ENCODE data around the gene HES7.

HES7 gene

GRCh38 chr17:8087952-8088230, 36.0 kb downstream of the HES7 start:
- Histone ChIP-seq H3K18ac (ENCODE audit: low read length) (no peak overlapping the region), H3K36me3 (ENCODE audit: control insufficient read depth, insufficient read depth, low read length) (no peaks in the 10 kb centered on the region), H3K9ac (ENCODE audit: low read length) (no peak overlapping the region), H4K5ac (ENCODE audit: low read length) (no peak overlapping the region), H2BK5ac (ENCODE audit: low read length) (no peak overlapping the region), H3K4me2 (ENCODE audit: low read length) (no peak overlapping the region), H3K4me1 (ENCODE audit: control insufficient read depth, low read depth, low read length) (peaks cover 3% of the 10 kb centered on the region), H3K4ac (ENCODE audit: low read depth, low read length) (no peak overlapping the region), H4K8ac (ENCODE audit: low read depth, low read length) (no peak overlapping the region), H2BK120ac (ENCODE audit: low read depth, low read length) (no peak overlapping the region), H3K4me3 (ENCODE audit: low read length) (no peak overlapping the region), H3K79me2 (ENCODE audit: control insufficient read depth, insufficient read depth, low read length) (no peaks in the 10 kb centered on the region), H3K56ac (ENCODE audit: low read length) (no peak overlapping the region), H2BK15ac (replicated peaks; ENCODE audit: low read depth) (no peak overlapping the region), H3K27ac (ENCODE audit: low read depth, low read length) (no peak overlapping the region), H3K23ac (ENCODE audit: low read length) (no peak overlapping the region), H2AK5ac (ENCODE audit: low read length) (no peak overlapping the region), H3K79me1 (ENCODE audit: low read length) (no peaks in the 10 kb centered on the region), H3K27me3 (ENCODE audit: insufficient read depth, low read length, poor library complexity) (no peaks in the 10 kb centered on the region)
- DNase-seq: no peak
- no CpG with 5 or more reads among the region's 5 CpGs for WGBS (ENCODE audit: extremely low coverage, insufficient coverage, low lambda C conversion rate)

GRCh38 chr17:8087075-8087951, 36.6 kb downstream of the HES7 start, which contains the start of gene ALOX12B:
Gene ALOX12B (minus strand): TSS chr17:8087716. CDS start chr17:8087442, 274 bp downstream.
- Histone ChIP-seq H4K5ac (ENCODE audit: low read length) (no peak within 1 kb of the TSS), H3K79me1 (ENCODE audit: low read length) (no peaks in the 10 kb centered on the region), H2BK15ac (replicated peaks; ENCODE audit: low read depth) (no peak within 1 kb of the TSS), H3K4me1 (ENCODE audit: control insufficient read depth, low read depth, low read length) (peaks cover 3% of the 10 kb centered on the region), H3K9ac (ENCODE audit: low read length) (no peak within 1 kb of the TSS), H3K56ac (ENCODE audit: low read length) (no peak within 1 kb of the TSS), H3K36me3 (ENCODE audit: control insufficient read depth, insufficient read depth, low read length) (no peaks in the 10 kb centered on the region), H2BK5ac (ENCODE audit: low read length) (no peak within 1 kb of the TSS), H3K4me3 (ENCODE audit: low read length) (no peak within 1 kb of the TSS), H3K18ac (ENCODE audit: low read length) (no peak within 1 kb of the TSS), H3K27me3 (ENCODE audit: insufficient read depth, low read length, poor library complexity) (no peaks in the 10 kb centered on the region), H2BK120ac (ENCODE audit: low read depth, low read length) (no peak within 1 kb of the TSS), H3K4ac (ENCODE audit: low read depth, low read length) (no peak within 1 kb of the TSS), H2AK5ac (ENCODE audit: low read length) (no peak within 1 kb of the TSS), H3K23ac (ENCODE audit: low read length) (no peak within 1 kb of the TSS), H3K79me2 (ENCODE audit: control insufficient read depth, insufficient read depth, low read length) (no peaks in the 10 kb centered on the region), H3K4me2 (ENCODE audit: low read length) (no peak within 1 kb of the TSS), H3K27ac (ENCODE audit: low read depth, low read length) (no peak within 1 kb of the TSS), H4K8ac (ENCODE audit: low read depth, low read length) (no peak within 1 kb of the TSS)
- WGBS (ENCODE audit: extremely low coverage, insufficient coverage, low lambda C conversion rate): no CpG with 5 or more reads among the region's 20 CpGs
- no peak for DNase-seq

- H2BK120ac ChIP-seq (ENCODE audit: low read depth, low read length): no peak overlapping the region
These were observed 39.7 kb downstream of the HES7 start for GRCh38 chr17:8084250-8084649.

GRCh38 chr17:8082292-8082691, 41.6 kb downstream of the HES7 start:
- Histone ChIP-seq H2BK5ac (ENCODE audit: low read length) (no peak overlapping the region), H3K27me3 (ENCODE audit: insufficient read depth, low read length, poor library complexity) (peaks cover 8% of the 10 kb centered on the region), H3K27ac (ENCODE audit: low read depth, low read length) (no peak overlapping the region), H3K79me1 (ENCODE audit: low read length) (no peaks in the 10 kb centered on the region), H3K79me2 (ENCODE audit: control insufficient read depth, insufficient read depth, low read length) (no peaks in the 10 kb centered on the region), H3K4me1 (ENCODE audit: control insufficient read depth, low read depth, low read length) (no peaks in the 10 kb centered on the region), H3K56ac (ENCODE audit: low read length) (no peak overlapping the region), H4K5ac (ENCODE audit: low read length) (no peak overlapping the region), H3K4ac (ENCODE audit: low read depth, low read length) (no peak overlapping the region), H2AK5ac (ENCODE audit: low read length) (no peak overlapping the region), H3K4me3 (ENCODE audit: low read length) (no peak overlapping the region), H4K8ac (ENCODE audit: low read depth, low read length) (no peak overlapping the region), H3K9ac (ENCODE audit: low read length) (no peak overlapping the region), H3K36me3 (ENCODE audit: control insufficient read depth, insufficient read depth, low read length) (no peaks in the 10 kb centered on the region), H3K4me2 (ENCODE audit: low read length) (no peak overlapping the region), H2BK120ac (ENCODE audit: low read depth, low read length) (no peak overlapping the region), H3K18ac (ENCODE audit: low read length) (no peak overlapping the region), H2BK15ac (replicated peaks; ENCODE audit: low read depth) (no peak overlapping the region), H3K23ac (ENCODE audit: low read length) (no peak overlapping the region)
- DNase-seq: no peak
- WGBS (ENCODE audit: extremely low coverage, insufficient coverage, low lambda C conversion rate): no CpG with 5 or more reads among the region's 10 CpGs

More at GRCh38 chr17:8084250-8084649, 39.7 kb downstream of the HES7 start:
- Histone ChIP-seq H3K79me1 (ENCODE audit: low read length) (no peaks in the 10 kb centered on the region), H2BK5ac (ENCODE audit: low read length) (no peak overlapping the region), H3K4me3 (ENCODE audit: low read length) (no peak overlapping the region), H2AK5ac (ENCODE audit: low read length) (no peak overlapping the region), H3K27ac (ENCODE audit: low read depth, low read length) (no peak overlapping the region), H3K36me3 (ENCODE audit: control insufficient read depth, insufficient read depth, low read length) (no peaks in the 10 kb centered on the region), H3K4me1 (ENCODE audit: control insufficient read depth, low read depth, low read length) (no peaks in the 10 kb centered on the region), H4K8ac (ENCODE audit: low read depth, low read length) (no peak overlapping the region), H3K4ac (ENCODE audit: low read depth, low read length) (no peak overlapping the region), H4K5ac (ENCODE audit: low read length) (no peak overlapping the region), H3K9ac (ENCODE audit: low read length) (no peak overlapping the region), H3K4me2 (ENCODE audit: low read length) (no peak overlapping the region), H3K79me2 (ENCODE audit: control insufficient read depth, insufficient read depth, low read length) (no peaks in the 10 kb centered on the region), H3K18ac (ENCODE audit: low read length) (no peak overlapping the region), H3K27me3 (ENCODE audit: insufficient read depth, low read length, poor library complexity) (peaks cover 8% of the 10 kb centered on the region), H3K56ac (ENCODE audit: low read length) (no peak overlapping the region), H2BK15ac (replicated peaks; ENCODE audit: low read depth) (no peak overlapping the region), H3K23ac (ENCODE audit: low read length) (no peak overlapping the region)
- DNase-seq: no peak
- WGBS (ENCODE audit: extremely low coverage, insufficient coverage, low lambda C conversion rate): no CpG with 5 or more reads among the region's 6 CpGs

- no peak overlapping the region for H3K4me2 ChIP-seq (ENCODE audit: low read length)
- no peak overlapping the region for H3K4ac ChIP-seq (ENCODE audit: low read depth, low read length)
- no peaks in the 10 kb centered on the region for H3K4me1 ChIP-seq (ENCODE audit: control insufficient read depth, low read depth, low read length)
- H3K4me3 ChIP-seq (ENCODE audit: low read length): no peak overlapping the region
- no peaks in the 10 kb centered on the region for H3K79me1 ChIP-seq (ENCODE audit: low read length)
- H3K9ac ChIP-seq (ENCODE audit: low read length): no peak overlapping the region
- H3K79me2 ChIP-seq (ENCODE audit: control insufficient read depth, insufficient read depth, low read length): no peaks in the 10 kb centered on the region
- no peak overlapping the region for H3K18ac ChIP-seq (ENCODE audit: low read length)
- no peak overlapping the region for H3K27ac ChIP-seq (ENCODE audit: low read depth, low read length)
- no peak overlapping the region for H2BK15ac ChIP-seq (replicated peaks; ENCODE audit: low read depth)
- no peak overlapping the region for H4K8ac ChIP-seq (ENCODE audit: low read depth, low read length)
- no peak for DNase-seq
- no peak overlapping the region for H3K23ac ChIP-seq (ENCODE audit: low read length)
- no peak overlapping the region for H2BK120ac ChIP-seq (ENCODE audit: low read depth, low read length)
- no peak overlapping the region for H4K5ac ChIP-seq (ENCODE audit: low read length)
- peaks cover 8% of the 10 kb centered on the region for H3K27me3 ChIP-seq (ENCODE audit: insufficient read depth, low read length, poor library complexity)
- H3K56ac ChIP-seq (ENCODE audit: low read length): no peak overlapping the region
- H2AK5ac ChIP-seq (ENCODE audit: low read length): no peak overlapping the region
- no CpG with 5 or more reads among the region's 3 CpGs for WGBS (ENCODE audit: extremely low coverage, insufficient coverage, low lambda C conversion rate)
- H3K36me3 ChIP-seq (ENCODE audit: control insufficient read depth, insufficient read depth, low read length): no peaks in the 10 kb centered on the region
- no peak overlapping the region for H2BK5ac ChIP-seq (ENCODE audit: low read length)
These were observed 42.0 kb downstream of the HES7 start for GRCh38 chr17:8081876-8082275.

- Histone ChIP-seq H4K5ac (ENCODE audit: low read length) (no peak overlapping the region), H3K27ac (ENCODE audit: low read depth, low read length) (no peak overlapping the region), H3K4me3 (ENCODE audit: low read length) (no peak overlapping the region), H3K9ac (ENCODE audit: low read length) (no peak overlapping the region), H3K23ac (ENCODE audit: low read length) (no peak overlapping the region), H2AK5ac (ENCODE audit: low read length) (no peak overlapping the region), H3K79me1 (ENCODE audit: low read length) (no peaks in the 10 kb centered on the region), H3K18ac (ENCODE audit: low read length) (no peak overlapping the region), H3K4me2 (ENCODE audit: low read length) (no peak overlapping the region), H3K79me2 (ENCODE audit: control insufficient read depth, insufficient read depth, low read length) (no peaks in the 10 kb centered on the region), H2BK15ac (replicated peaks; ENCODE audit: low read depth) (no peak overlapping the region), H3K56ac (ENCODE audit: low read length) (no peak overlapping the region), H2BK120ac (ENCODE audit: low read depth, low read length) (no peak overlapping the region), H3K27me3 (ENCODE audit: insufficient read depth, low read length, poor library complexity) (peaks cover 8% of the 10 kb centered on the region), H3K36me3 (ENCODE audit: control insufficient read depth, insufficient read depth, low read length) (no peaks in the 10 kb centered on the region), H3K4ac (ENCODE audit: low read depth, low read length) (no peak overlapping the region), H4K8ac (ENCODE audit: low read depth, low read length) (no peak overlapping the region), H3K4me1 (ENCODE audit: control insufficient read depth, low read depth, low read length) (no peaks in the 10 kb centered on the region), H2BK5ac (ENCODE audit: low read length) (no peak overlapping the region)
- no CpG with 5 or more reads among the region's 17 CpGs for WGBS (ENCODE audit: extremely low coverage, insufficient coverage, low lambda C conversion rate)
- DNase-seq: no peak
These were observed 43.1 kb downstream of the HES7 start for GRCh38 chr17:8080799-8081219.

Data from mesendoderm (in vitro differentiated cells).